ENCODE results near the gene PI4K2B. TPM values are rescaled to one million over a fixed set of nuclear protein-coding genes. Genes with fewer than 3 reads are reported as not detected.

Gene PI4K2B
- total and polyA plus RNA-seq, 7 experiments from 2014 or later: 7.2 to 31.9 (median 11.9) TPM

- ChIA-PET CTCF (no interaction called here), POLR2A (no interaction called here)
- Histone ChIP-seq H3K27me3 (ENCODE audit: control insufficient read depth in 2 of 2, insufficient read depth in 2 of 2, low read length in 2 of 2) (no peaks in the 10 kb centered on the region), H3K36me3 (ENCODE audit: control insufficient read depth in 2 of 3, insufficient read depth in 3 of 3, low read length in 3 of 3) (no peaks in the 10 kb centered on the region), H3K9me3 (ENCODE audit: control insufficient read depth in 2 of 3, low read length in 3 of 3) (no peaks in the 10 kb centered on the region), H3K27ac (ENCODE audit: low read depth, low read length) (no peak overlapping the region), H3K4me1 (ENCODE audit: control insufficient read depth in 2 of 2, insufficient read depth in 2 of 2, low read length in 2 of 2) (no peaks in the 10 kb centered on the region), H3K4me3 (ENCODE audit: low read length) (no peak overlapping the region)
- no peak overlapping the region for H3K4me3 Mint-ChIP-seq
- intact Hi-C loops (cut with micrococcal nuclease): no loop called here
- H3K27ac Mint-ChIP-seq: no peak overlapping the region
- H3K4me1 Mint-ChIP-seq: no peaks in the 10 kb centered on the region
- no peak for DNase-seq
- H3K9me3 Mint-ChIP-seq: peaks cover 0 to 1% (median 0%) of the 10 kb centered on the region in 11 donors
- H3K27me3 Mint-ChIP-seq: peaks cover 9 to 25% (median 16%) of the 10 kb centered on the region in 5 donors
- no peaks in the 10 kb centered on the region for H3K36me3 Mint-ChIP-seq
- no peak for ATAC-seq
Measured at GRCh38 chr4:25303578-25303977, 69.7 kb downstream of the PI4K2B start.

GRCh38 chr4:25306518-25307057, 72.8 kb downstream of the PI4K2B start:
- no peak for ATAC-seq
- ChIA-PET POLR2A (no interaction called here), CTCF (no interaction called here)
- Histone ChIP-seq H3K4me3 (ENCODE audit: low read length) (no peak overlapping the region), H3K9me3 (ENCODE audit: control insufficient read depth in 2 of 3, low read length in 3 of 3) (no peaks in the 10 kb centered on the region), H3K4me1 (ENCODE audit: control insufficient read depth in 2 of 2, insufficient read depth in 2 of 2, low read length in 2 of 2) (no peaks in the 10 kb centered on the region), H3K27me3 (ENCODE audit: control insufficient read depth in 2 of 2, insufficient read depth in 2 of 2, low read length in 2 of 2) (no peaks in the 10 kb centered on the region), H3K27ac (ENCODE audit: low read depth, low read length) (no peak overlapping the region), H3K36me3 (ENCODE audit: control insufficient read depth in 2 of 3, insufficient read depth in 3 of 3, low read length in 3 of 3) (no peaks in the 10 kb centered on the region)
- H3K4me1 Mint-ChIP-seq: peaks cover 0 to 10% (median 0%) of the 10 kb centered on the region in 7 donors
- H3K36me3 Mint-ChIP-seq: no peaks in the 10 kb centered on the region
- no peak overlapping the region for H3K27ac Mint-ChIP-seq
- H3K9me3 Mint-ChIP-seq: peaks cover 0 to 1% (median 0%) of the 10 kb centered on the region in 11 donors
- no peak overlapping the region for H3K4me3 Mint-ChIP-seq
- intact Hi-C loops (cut with micrococcal nuclease): no loop called here
- H3K27me3 Mint-ChIP-seq: peaks cover 4 to 15% (median 7%) of the 10 kb centered on the region in 5 donors
- DNase-seq: no peak

- intact Hi-C loops (cut with micrococcal nuclease): no loop called here
- Histone ChIP-seq H3K27me3 (ENCODE audit: control insufficient read depth in 2 of 2, insufficient read depth in 2 of 2, low read length in 2 of 2) (no peaks in the 10 kb centered on the region), H3K4me3 (ENCODE audit: low read length) (no peak overlapping the region), H3K27ac (ENCODE audit: low read depth, low read length) (no peak overlapping the region), H3K4me1 (ENCODE audit: control insufficient read depth in 2 of 2, insufficient read depth in 2 of 2, low read length in 2 of 2) (no peaks in the 10 kb centered on the region), H3K36me3 (ENCODE audit: control insufficient read depth in 2 of 3, insufficient read depth in 3 of 3, low read length in 3 of 3) (no peaks in the 10 kb centered on the region), H3K9me3 (ENCODE audit: control insufficient read depth in 2 of 3, low read length in 3 of 3) (no peaks in the 10 kb centered on the region)
- ATAC-seq (no peak), DNase-seq (no peak)
- Mint-ChIP-seq H3K4me3 (no peak overlapping the region), H3K9me3 (peaks cover 0 to 1% (median 0%) of the 10 kb centered on the region in 11 donors), H3K4me1 (peaks cover 4 to 15% (median 7%) of the 10 kb centered on the region in 7 donors), H3K27me3 (peaks cover 4 to 15% (median 7%) of the 10 kb centered on the region in 5 donors), H3K36me3 (no peaks in the 10 kb centered on the region), H3K27ac (no peak overlapping the region)
- POLR2A ChIA-PET: no interaction called here
- CTCF ChIA-PET: no interaction called here
Measured at GRCh38 chr4:25307596-25307995, 73.8 kb downstream of the PI4K2B start.

- Histone ChIP-seq H3K27me3 (ENCODE audit: control insufficient read depth in 2 of 2, insufficient read depth in 2 of 2, low read length in 2 of 2) (no peaks in the 10 kb centered on the region), H3K9me3 (ENCODE audit: control insufficient read depth in 2 of 3, low read length in 3 of 3) (no peaks in the 10 kb centered on the region), H3K4me3 (ENCODE audit: low read length) (no peak overlapping the region), H3K27ac (ENCODE audit: low read depth, low read length) (no peak overlapping the region), H3K4me1 (ENCODE audit: control insufficient read depth in 2 of 2, insufficient read depth in 2 of 2, low read length in 2 of 2) (peaks cover 2 to 4% of the 10 kb centered on the region in 2 donors), H3K36me3 (ENCODE audit: control insufficient read depth in 2 of 3, insufficient read depth in 3 of 3, low read length in 3 of 3) (no peaks in the 10 kb centered on the region)
- no peak for DNase-seq
- Mint-ChIP-seq H3K9me3 (peaks cover 0 to under 1% (median 0%) of the 10 kb centered on the region in 11 donors), H3K4me3 (no peak overlapping the region), H3K4me1 (peaks cover 6 to 18% (median 13%) of the 10 kb centered on the region in 7 donors), H3K27ac (peak overlapping the region in 1 of 9 donors; percentile 28), H3K36me3 (no peaks in the 10 kb centered on the region), H3K27me3 (peaks cover 4 to 12% (median 7%) of the 10 kb centered on the region in 5 donors)
- ChIA-PET POLR2A (no interaction called here), CTCF (no interaction called here)
- no peak for ATAC-seq
- intact Hi-C loops (cut with micrococcal nuclease): no loop called here
Measured at GRCh38 chr4:25308306-25308705, 74.5 kb downstream of the PI4K2B start.

DNA sequence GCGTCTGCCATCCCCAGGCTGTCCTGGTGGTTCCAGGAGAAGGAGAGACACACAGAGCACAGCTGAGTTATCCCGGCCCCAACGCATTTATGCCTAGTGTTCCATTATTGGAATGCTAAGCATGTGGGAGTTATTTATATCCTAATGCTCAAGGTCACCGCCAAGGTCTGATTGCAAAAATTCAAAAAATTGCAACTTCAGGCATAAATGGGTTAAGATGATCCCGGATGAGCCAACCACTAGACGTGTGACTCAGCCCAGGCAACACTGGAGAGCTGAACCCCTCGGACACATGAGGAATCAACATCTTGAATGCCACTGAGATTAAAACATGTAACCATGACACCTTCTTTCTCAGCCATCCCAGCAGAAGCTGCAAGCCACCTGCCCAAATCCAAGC, 74.9 kb downstream of the PI4K2B start:
- no peak overlapping the region for H3K27ac Mint-ChIP-seq

DNA sequence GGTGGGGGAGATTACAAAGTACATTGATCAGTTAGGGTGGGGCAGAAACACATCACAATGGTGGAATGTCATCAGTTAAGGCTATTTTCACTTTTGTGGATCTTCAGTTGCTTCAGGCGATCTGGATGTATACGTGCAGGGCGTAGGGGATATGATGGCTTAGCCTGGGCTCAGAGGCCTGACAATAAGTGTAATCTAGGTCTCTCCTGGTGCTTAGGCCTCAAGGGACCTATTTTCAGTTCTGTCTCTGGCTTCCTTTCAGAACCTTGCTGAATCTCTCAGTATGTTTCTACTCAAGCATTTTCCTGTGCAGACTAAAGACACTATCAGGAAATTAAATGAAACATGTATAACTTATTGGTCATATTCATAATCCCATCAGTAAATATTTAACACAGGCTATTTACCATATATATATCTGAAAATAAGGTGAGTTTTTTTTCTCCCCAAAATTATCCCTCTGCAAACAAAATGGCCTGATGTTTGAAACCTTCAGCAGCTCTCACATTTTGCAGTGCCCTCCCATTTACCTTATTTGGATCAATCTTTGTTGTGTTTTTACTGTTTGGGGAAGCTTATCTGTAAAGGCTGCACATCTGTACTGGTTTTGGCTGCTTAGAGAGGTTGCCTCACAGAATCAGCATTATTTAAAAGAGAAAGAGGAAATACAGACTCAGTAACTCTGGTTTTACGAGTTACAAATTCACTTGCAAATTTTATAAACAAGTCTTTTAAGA, 76.4 kb downstream of the PI4K2B start:
- peak overlapping the region in 1 of 10 donors; percentile 59 for H3K4me3 Mint-ChIP-seq
- CTCF ChIA-PET: interaction anchor here (0.6 to 0.8 kb wide), 2 partner anchors 116 to 306 kb away, joined by 3 read pairs; no protein-coding TSS in a partner anchor
- ATAC-seq: no peak
- H3K4me1 Mint-ChIP-seq: peaks cover 8 to 30% (median 20%) of the 10 kb centered on the region in 7 donors
- Histone ChIP-seq H3K27ac (ENCODE audit: low read depth, low read length) (no peak overlapping the region), H3K36me3 (ENCODE audit: control insufficient read depth in 2 of 3, insufficient read depth in 3 of 3, low read length in 3 of 3) (no peaks in the 10 kb centered on the region), H3K27me3 (ENCODE audit: control insufficient read depth in 2 of 2, insufficient read depth in 2 of 2, low read length in 2 of 2) (no peaks in the 10 kb centered on the region), H3K4me3 (ENCODE audit: low read length) (no peak overlapping the region), H3K4me1 (ENCODE audit: control insufficient read depth in 2 of 2, insufficient read depth in 2 of 2, low read length in 2 of 2) (peaks cover 5 to 7% of the 10 kb centered on the region in 2 donors), H3K9me3 (ENCODE audit: control insufficient read depth in 2 of 3, low read length in 3 of 3) (no peaks in the 10 kb centered on the region)
- DNase-seq: no peak
- intact Hi-C loops (cut with micrococcal nuclease): no loop called here
- POLR2A ChIA-PET: no interaction called here
- H3K27ac Mint-ChIP-seq: peak overlapping the region in 1 of 9 donors; percentile 15
- no peaks in the 10 kb centered on the region for H3K9me3 Mint-ChIP-seq
- H3K27me3 Mint-ChIP-seq: peaks cover 0 to 10% (median 4%) of the 10 kb centered on the region in 5 donors
- peaks cover 0 to 3% (median 0%) of the 10 kb centered on the region in 5 donors for H3K36me3 Mint-ChIP-seq

More for the DNA sequence above, 74.9 kb downstream of the PI4K2B start:
- Histone ChIP-seq H3K36me3 (ENCODE audit: control insufficient read depth in 2 of 3, insufficient read depth in 3 of 3, low read length in 3 of 3) (no peaks in the 10 kb centered on the region), H3K4me1 (ENCODE audit: control insufficient read depth in 2 of 2, insufficient read depth in 2 of 2, low read length in 2 of 2) (peaks cover 5 to 7% of the 10 kb centered on the region in 2 donors), H3K27me3 (ENCODE audit: control insufficient read depth in 2 of 2, insufficient read depth in 2 of 2, low read length in 2 of 2) (no peaks in the 10 kb centered on the region), H3K27ac (ENCODE audit: low read depth, low read length) (no peak overlapping the region), H3K9me3 (ENCODE audit: control insufficient read depth in 2 of 3, low read length in 3 of 3) (no peaks in the 10 kb centered on the region), H3K4me3 (ENCODE audit: low read length) (no peak overlapping the region)
- no peak for DNase-seq
- peaks cover 8 to 23% (median 16%) of the 10 kb centered on the region in 7 donors for H3K4me1 Mint-ChIP-seq
- no peak overlapping the region for H3K4me3 Mint-ChIP-seq
- no peaks in the 10 kb centered on the region for H3K9me3 Mint-ChIP-seq
- intact Hi-C loops (cut with micrococcal nuclease): no loop called here
- ATAC-seq: no peak
- ChIA-PET CTCF (no interaction called here), POLR2A (no interaction called here)
- no peaks in the 10 kb centered on the region for H3K36me3 Mint-ChIP-seq
- peaks cover 4 to 10% (median 7%) of the 10 kb centered on the region in 5 donors for H3K27me3 Mint-ChIP-seq
